SK-N-SH treated with all-trans-retinoic acid at 6 μM for 48 hours (cell line): ENCODE measurements around the gene RETSAT.
A peak's percentile ranks its signal among the peaks of the same experiment; 100 is the strongest.

Experiments
- ATAC-seq: fragments of 200-7000 bp; cut with Tn5 transposase; 3 replicates; pipeline ENCODE4 v1.9.1; 2020; ENCODE audit warnings: mild to moderate bottlenecking, moderate library complexity
- ARNTL ChIP-seq: fragments of 450-650 bp; formaldehyde crosslinking; IDR thresholded peaks from 2 replicates; pipeline ENCODE4 v1.5.0; 2020; ENCODE audit warnings: low read depth, mild to moderate bottlenecking, moderate library complexity, borderline replicate concordance
- BACH2 ChIP-seq: fragments of 250-450 bp; sonication (Bioruptor Pico); IDR thresholded peaks from 2 replicates; pipeline ENCODE4 v1.9.0; 2021; ENCODE audit warnings: mild to moderate bottlenecking, borderline replicate concordance
- CSDC2 ChIP-seq: fragments of 250-450 bp; sonication (Bioruptor Pico); IDR thresholded peaks from 2 replicates; pipeline ENCODE4 v1.5.0; 2020; ENCODE audit warnings: mild to moderate bottlenecking, moderate library complexity
- ESRRG ChIP-seq: fragments of 250-450 bp; sonication (Bioruptor Pico); IDR thresholded peaks from 2 replicates; pipeline ENCODE4 v1.6.1; 2021; ENCODE audit warnings: mild to moderate bottlenecking
- GLIS3 ChIP-seq: fragments of 250-450 bp; sonication (Bioruptor Pico); IDR thresholded peaks from 2 replicates; pipeline ENCODE4 v1.5.0; 2020; ENCODE audit warnings: mild to moderate bottlenecking, moderate library complexity
- ISL1 ChIP-seq: fragments of 250-450 bp; sonication (Bioruptor Pico); IDR thresholded peaks from 2 replicates; pipeline ENCODE4 v2.1.2; 2022; ENCODE audit warnings: mild to moderate bottlenecking, moderate library complexity
- OSR1 ChIP-seq: fragments of 250-450 bp; sonication (Bioruptor Pico); IDR thresholded peaks from 2 replicates; pipeline ENCODE4 v1.8.0; 2022; ENCODE audit warnings: moderate library complexity, mild to moderate bottlenecking, inconsistent platforms
- PPARA ChIP-seq: fragments of 250-450 bp; sonication (Bioruptor Pico); IDR thresholded peaks from 2 replicates; pipeline ENCODE4 v1.5.0; 2020; ENCODE audit warnings: mild to moderate bottlenecking, borderline replicate concordance
- RARB ChIP-seq: fragments of 250-450 bp; sonication (Bioruptor Pico); IDR thresholded peaks from 2 replicates; pipeline ENCODE4 v1.8.0; 2021; ENCODE audit warnings: mild to moderate bottlenecking, moderate library complexity
- SNAI2 ChIP-seq: fragments of 250-450 bp; sonication (Bioruptor Pico); IDR thresholded peaks from 2 replicates; pipeline ENCODE4 v1.5.0; 2020; ENCODE audit warnings: mild to moderate bottlenecking, moderate library complexity
- TOX ChIP-seq: fragments of 250-450 bp; sonication (Bioruptor Pico); IDR thresholded peaks from 2 replicates; pipeline ENCODE4 v1.8.0; 2021; ENCODE audit warnings: mild to moderate bottlenecking, moderate library complexity, borderline replicate concordance
- ZC3H10 ChIP-seq: fragments of 250-450 bp; sonication (Bioruptor Pico); IDR thresholded peaks from 2 replicates; pipeline ENCODE4 v1.5.1; 2021; ENCODE audit warnings: mild to moderate bottlenecking, moderate library complexity
- ZFP3 ChIP-seq: fragments of 250-450 bp; sonication (Bioruptor Pico); IDR thresholded peaks from 2 replicates; pipeline ENCODE4 v1.5.0; 2020; ENCODE audit warnings: mild to moderate bottlenecking, moderate library complexity
- ZFP30 ChIP-seq: fragments of 450-650 bp; formaldehyde crosslinking; IDR thresholded peaks from 2 replicates; pipeline ENCODE4 v1.5.0; 2022; ENCODE audit warnings: mild to moderate bottlenecking, moderate library complexity
- ZNF70 ChIP-seq: fragments of 450-650 bp; formaldehyde crosslinking; IDR thresholded peaks from 2 replicates; pipeline ENCODE4 v1.5.0; 2020; ENCODE audit warnings: mild to moderate bottlenecking, moderate library complexity
- ZNF8 ChIP-seq: fragments of 450-650 bp; formaldehyde crosslinking; IDR thresholded peaks from 2 replicates; pipeline ENCODE4 v1.5.0; 2020; ENCODE audit warnings: mild to moderate bottlenecking, moderate library complexity
- TF ChIP-seq, protein P1 (sequence below): fragments of 250-450 bp; sonication (Bioruptor Pico); IDR thresholded peaks from 2 replicates; pipeline ENCODE4 v1.5.0; 2020; ENCODE audit warnings: mild to moderate bottlenecking, moderate library complexity
- TF ChIP-seq, protein P2 (sequence below): fragments of 250-450 bp; sonication (Bioruptor Pico); IDR thresholded peaks from 2 replicates; pipeline ENCODE4 v1.5.1; 2020; ENCODE audit warnings: low read depth, mild to moderate bottlenecking, moderate library complexity
- TF ChIP-seq, protein P3 (sequence below): fragments of 250-450 bp; sonication (Bioruptor Pico); IDR thresholded peaks from 2 replicates; pipeline ENCODE4 v1.8.0; 2021; ENCODE audit warnings: low read depth, mild to moderate bottlenecking, moderate library complexity, borderline replicate concordance
- TF ChIP-seq, protein P4 (sequence below): fragments of 250-450 bp; sonication (Bioruptor Pico); IDR thresholded peaks from 2 replicates; pipeline ENCODE4 v1.8.0; 2020; ENCODE audit warnings: mild to moderate bottlenecking, moderate library complexity, borderline replicate concordance
- TF ChIP-seq, protein P5 (sequence below): fragments of 250-450 bp; sonication (Bioruptor Pico); IDR thresholded peaks from 2 replicates; pipeline ENCODE4 v1.5.1; 2021; ENCODE audit warnings: mild to moderate bottlenecking, moderate library complexity

The RETSAT gene

DNA sequence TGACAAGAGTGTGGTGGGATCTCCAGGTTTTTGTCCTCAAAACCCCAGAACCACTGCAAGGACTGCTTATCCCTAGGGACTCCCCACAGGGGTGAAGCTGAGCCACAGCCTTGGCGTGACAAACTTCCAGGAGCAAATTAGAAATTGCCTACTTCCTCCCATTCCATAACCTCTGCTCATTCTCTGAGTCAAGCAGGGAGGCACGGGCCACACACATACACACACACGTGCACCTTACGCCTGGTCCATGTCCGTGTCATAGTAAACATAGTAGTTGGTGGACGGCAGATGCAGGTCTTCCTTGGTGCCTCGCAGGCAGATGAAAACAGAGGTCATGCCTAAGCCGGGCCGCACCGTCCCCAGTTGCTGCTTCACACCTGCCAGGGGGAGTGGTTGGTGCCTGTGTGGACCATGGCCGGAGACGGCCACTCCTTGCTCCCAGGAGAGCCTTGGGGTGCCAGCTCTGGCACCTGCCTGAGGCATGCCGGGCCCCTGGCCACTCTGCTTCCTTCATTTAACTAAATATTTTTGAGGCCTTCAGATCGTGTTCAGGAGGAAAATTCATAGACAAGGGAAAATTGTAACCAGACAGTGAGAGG, 9.9 kb downstream of the RETSAT start:
- TF ChIP-seq ZNF8 (CRISPR knock-in tag) (no peak), ZFP30 (CRISPR knock-in tag) (no peak), RARB (CRISPR knock-in tag) (no peak), OSR1 (CRISPR knock-in tag) (no peak), TOX (CRISPR knock-in tag) (no peak), ZNF70 (CRISPR knock-in tag) (no peak), SNAI2 (CRISPR knock-in tag) (no peak), ARNTL (CRISPR knock-in tag) (no peak), ZC3H10 (CRISPR knock-in tag) (no peak), BACH2 (no peak), ISL1 (CRISPR knock-in tag) (no peak), ESRRG (CRISPR knock-in tag) (no peak), GLIS3 (no peak)
- TF ChIP-seq, protein P1, sequence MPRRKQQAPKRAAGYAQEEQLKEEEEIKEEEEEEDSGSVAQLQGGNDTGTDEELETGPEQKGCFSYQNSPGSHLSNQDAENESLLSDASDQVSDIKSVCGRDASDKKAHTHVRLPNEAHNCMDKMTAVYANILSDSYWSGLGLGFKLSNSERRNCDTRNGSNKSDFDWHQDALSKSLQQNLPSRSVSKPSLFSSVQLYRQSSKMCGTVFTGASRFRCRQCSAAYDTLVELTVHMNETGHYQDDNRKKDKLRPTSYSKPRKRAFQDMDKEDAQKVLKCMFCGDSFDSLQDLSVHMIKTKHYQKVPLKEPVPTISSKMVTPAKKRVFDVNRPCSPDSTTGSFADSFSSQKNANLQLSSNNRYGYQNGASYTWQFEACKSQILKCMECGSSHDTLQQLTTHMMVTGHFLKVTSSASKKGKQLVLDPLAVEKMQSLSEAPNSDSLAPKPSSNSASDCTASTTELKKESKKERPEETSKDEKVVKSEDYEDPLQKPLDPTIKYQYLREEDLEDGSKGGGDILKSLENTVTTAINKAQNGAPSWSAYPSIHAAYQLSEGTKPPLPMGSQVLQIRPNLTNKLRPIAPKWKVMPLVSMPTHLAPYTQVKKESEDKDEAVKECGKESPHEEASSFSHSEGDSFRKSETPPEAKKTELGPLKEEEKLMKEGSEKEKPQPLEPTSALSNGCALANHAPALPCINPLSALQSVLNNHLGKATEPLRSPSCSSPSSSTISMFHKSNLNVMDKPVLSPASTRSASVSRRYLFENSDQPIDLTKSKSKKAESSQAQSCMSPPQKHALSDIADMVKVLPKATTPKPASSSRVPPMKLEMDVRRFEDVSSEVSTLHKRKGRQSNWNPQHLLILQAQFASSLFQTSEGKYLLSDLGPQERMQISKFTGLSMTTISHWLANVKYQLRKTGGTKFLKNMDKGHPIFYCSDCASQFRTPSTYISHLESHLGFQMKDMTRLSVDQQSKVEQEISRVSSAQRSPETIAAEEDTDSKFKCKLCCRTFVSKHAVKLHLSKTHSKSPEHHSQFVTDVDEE, result no peak
- TF ChIP-seq, protein P2, sequence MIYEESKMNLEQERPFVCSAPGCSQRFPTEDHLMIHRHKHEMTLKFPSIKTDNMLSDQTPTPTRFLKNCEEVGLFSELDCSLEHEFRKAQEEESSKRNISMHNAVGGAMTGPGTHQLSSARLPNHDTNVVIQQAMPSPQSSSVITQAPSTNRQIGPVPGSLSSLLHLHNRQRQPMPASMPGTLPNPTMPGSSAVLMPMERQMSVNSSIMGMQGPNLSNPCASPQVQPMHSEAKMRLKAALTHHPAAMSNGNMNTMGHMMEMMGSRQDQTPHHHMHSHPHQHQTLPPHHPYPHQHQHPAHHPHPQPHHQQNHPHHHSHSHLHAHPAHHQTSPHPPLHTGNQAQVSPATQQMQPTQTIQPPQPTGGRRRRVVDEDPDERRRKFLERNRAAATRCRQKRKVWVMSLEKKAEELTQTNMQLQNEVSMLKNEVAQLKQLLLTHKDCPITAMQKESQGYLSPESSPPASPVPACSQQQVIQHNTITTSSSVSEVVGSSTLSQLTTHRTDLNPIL (CRISPR knock-in tag), result no peak
- TF ChIP-seq, protein P3, sequence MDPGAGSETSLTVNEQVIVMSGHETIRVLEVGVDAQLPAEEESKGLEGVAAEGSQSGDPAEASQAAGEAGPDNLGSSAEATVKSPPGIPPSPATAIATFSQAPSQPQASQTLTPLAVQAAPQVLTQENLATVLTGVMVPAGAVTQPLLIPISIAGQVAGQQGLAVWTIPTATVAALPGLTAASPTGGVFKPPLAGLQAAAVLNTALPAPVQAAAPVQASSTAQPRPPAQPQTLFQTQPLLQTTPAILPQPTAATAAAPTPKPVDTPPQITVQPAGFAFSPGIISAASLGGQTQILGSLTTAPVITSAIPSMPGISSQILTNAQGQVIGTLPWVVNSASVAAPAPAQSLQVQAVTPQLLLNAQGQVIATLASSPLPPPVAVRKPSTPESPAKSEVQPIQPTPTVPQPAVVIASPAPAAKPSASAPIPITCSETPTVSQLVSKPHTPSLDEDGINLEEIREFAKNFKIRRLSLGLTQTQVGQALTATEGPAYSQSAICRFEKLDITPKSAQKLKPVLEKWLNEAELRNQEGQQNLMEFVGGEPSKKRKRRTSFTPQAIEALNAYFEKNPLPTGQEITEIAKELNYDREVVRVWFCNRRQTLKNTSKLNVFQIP (CRISPR knock-in tag), result no peak
- TF ChIP-seq, protein P4, sequence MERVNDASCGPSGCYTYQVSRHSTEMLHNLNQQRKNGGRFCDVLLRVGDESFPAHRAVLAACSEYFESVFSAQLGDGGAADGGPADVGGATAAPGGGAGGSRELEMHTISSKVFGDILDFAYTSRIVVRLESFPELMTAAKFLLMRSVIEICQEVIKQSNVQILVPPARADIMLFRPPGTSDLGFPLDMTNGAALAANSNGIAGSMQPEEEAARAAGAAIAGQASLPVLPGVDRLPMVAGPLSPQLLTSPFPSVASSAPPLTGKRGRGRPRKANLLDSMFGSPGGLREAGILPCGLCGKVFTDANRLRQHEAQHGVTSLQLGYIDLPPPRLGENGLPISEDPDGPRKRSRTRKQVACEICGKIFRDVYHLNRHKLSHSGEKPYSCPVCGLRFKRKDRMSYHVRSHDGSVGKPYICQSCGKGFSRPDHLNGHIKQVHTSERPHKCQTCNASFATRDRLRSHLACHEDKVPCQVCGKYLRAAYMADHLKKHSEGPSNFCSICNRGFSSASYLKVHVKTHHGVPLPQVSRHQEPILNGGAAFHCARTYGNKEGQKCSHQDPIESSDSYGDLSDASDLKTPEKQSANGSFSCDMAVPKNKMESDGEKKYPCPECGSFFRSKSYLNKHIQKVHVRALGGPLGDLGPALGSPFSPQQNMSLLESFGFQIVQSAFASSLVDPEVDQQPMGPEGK (CRISPR knock-in tag), result no peak
- ATAC-seq, result no peak

DNA sequence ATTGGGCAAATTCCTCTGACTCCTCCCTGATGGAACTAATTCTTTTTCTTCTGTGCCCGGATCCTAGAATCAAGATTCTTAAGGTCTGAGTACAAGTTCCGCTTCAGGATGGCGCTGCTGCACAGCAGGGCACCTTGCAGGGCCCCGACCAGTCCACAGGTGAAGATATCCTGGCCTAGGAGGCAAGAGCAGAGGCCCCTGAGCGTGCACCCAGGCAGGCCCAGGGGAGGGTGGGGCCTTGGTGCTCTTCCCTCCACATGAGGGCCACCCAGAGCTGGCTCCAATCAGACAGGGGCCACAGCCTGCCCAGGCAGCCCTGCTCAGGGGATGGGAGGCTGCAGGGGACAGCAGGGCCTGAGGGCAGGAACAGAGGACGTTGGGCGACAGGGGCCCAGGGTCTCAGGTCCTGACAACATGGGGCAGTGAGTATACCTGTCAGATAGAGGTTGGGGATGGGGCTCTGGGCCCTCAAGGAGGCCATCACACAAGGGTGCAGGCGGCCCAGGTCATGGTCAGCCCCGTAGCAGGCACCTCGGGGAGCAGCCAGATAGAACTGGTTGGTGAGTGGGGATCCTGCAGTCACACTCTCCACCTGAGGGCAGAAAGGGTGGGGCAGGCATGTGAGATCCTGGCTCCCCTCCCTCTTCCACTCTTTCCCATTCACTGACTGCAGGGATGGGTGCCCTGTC, 11.0 kb downstream of the RETSAT start:
- peak; percentile 12; the same call in 1 of the 3 replicates for ATAC-seq

DNA sequence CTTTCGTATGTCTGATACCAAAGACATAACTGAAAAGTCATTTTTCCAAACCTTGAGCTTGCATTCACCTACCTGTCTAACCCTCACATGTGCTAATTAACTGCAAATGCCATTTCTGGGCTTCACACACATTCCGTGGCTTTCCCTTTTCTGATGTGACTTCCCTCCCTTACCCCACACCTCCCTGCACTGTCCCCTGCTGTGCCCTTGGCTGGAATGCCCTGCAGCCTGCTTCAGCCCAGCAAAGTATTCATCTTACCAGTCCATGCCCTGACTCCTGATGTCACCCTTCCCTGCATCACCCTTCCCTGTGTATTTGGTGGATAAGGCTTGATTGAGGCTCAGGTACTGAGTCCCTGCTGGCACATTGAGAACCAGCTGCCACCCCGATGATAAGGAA, 12.2 kb downstream of the RETSAT start:
- TF ChIP-seq ZFP3 (CRISPR knock-in tag) (no peak), PPARA (no peak), ISL1 (CRISPR knock-in tag) (no peak), BACH2 (no peak)
- ATAC-seq, result no peak

DNA sequence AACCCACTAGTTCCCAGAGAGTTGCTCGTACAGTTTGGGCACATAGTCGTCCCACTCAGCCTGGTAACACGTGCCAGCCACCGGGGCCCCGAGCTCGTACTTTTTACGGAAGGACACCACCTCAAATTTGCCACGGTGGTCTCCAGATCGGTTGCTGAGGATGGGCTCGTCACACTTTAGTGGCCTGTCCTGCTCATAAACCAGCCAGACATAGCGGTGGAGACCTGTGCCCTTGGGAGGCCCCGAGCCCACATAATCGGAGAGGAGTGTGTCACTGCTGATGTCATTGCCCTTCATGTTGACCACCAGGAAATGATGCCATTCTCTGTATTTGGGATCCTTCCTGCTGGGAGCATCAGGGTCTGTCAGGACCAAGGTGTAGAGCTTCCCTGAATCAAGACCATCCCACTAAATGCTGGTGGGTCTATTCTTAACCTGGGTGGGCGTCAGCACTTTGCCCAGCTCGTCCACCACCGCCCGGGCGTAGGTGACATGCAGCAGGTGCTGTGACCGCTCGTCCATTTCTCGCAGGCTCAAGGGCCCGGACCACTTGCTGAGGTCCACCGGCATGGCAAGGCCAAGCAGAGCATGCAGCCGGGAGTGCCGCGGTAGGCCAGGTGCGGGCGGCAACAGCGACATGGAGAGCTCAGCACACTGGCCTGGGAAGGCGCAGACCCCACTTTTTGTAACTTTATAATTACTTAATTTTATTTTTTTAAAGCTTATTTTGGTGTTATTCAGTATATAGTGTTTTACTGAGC, 12.9 kb downstream of the RETSAT start:
- ATAC-seq, result no peak
- TF ChIP-seq ZNF70 (CRISPR knock-in tag), result no peak
- TF ChIP-seq ISL1 (CRISPR knock-in tag), result no peak
- no peak for TF ChIP-seq SNAI2 (CRISPR knock-in tag)
- TF ChIP-seq CSDC2 (CRISPR knock-in tag), result no peak
- TF ChIP-seq, protein P3 (CRISPR knock-in tag), result no peak
- TF ChIP-seq, protein P5, sequence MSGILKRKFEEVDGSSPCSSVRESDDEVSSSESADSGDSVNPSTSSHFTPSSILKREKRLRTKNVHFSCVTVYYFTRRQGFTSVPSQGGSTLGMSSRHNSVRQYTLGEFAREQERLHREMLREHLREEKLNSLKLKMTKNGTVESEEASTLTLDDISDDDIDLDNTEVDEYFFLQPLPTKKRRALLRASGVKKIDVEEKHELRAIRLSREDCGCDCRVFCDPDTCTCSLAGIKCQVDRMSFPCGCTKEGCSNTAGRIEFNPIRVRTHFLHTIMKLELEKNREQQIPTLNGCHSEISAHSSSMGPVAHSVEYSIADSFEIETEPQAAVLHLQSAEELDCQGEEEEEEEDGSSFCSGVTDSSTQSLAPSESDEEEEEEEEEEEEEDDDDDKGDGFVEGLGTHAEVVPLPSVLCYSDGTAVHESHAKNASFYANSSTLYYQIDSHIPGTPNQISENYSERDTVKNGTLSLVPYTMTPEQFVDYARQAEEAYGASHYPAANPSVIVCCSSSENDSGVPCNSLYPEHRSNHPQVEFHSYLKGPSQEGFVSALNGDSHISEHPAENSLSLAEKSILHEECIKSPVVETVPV (CRISPR knock-in tag), result no peak
- no peak for TF ChIP-seq BACH2
